SK-N-MC (cell line): ENCODE results near the gene PCBP4.

Experiments
- EZH2 ChIP-seq: fragments of 200-600 bp; sonication (generic); IDR thresholded peaks from one replicate; pipeline ENCODE4 v1.6.1; 2017; ENCODE audit warnings: antibody characterized with exemption
- POLR2AphosphoS5 ChIP-seq: IDR thresholded peaks from 2 replicates; pipeline ENCODE4 v1.6.1; 2012; ENCODE audit warnings: mild to moderate bottlenecking, low read depth, low read length, borderline replicate concordance

GRCh38 chr3:51935886-51936755 lies 31.1 kb downstream of the PCBP4 start:
- TF ChIP-seq EZH2, result no peak
- TF ChIP-seq POLR2AphosphoS5, result no peak
